ENCODE measurements around the gene WFS1.

Gene WFS1

GRCh38 chr4:6269616-6270511 is at the start of gene WFS1:
TSS of gene WFS1 (plus strand) at chr4:6269850. CDS start at chr4:6277456, 7,606 bp downstream.
- Histone ChIP-seq H3K27me3 (replicated peaks) (no peaks in the 10 kb centered on the region), H3K36me3 (replicated peaks) (no peaks in the 10 kb centered on the region), H3K4me3 (ENCODE audit: low read depth, low read length) (peak within 1 kb of the TSS; percentile 74), H3K27ac (no peak within 1 kb of the TSS)
- in situ Hi-C loops (cut with HindIII; ENCODE audit: low pct_ligation_motif_present, low sequenced_read_pairs), result no loop called here
- DNase-seq, result peak; percentile 97
- no peak for TF ChIP-seq CTCF (IDR thresholded peaks at IDR 0.05; ENCODE audit: low read depth, low read length, missing control alignments)

DNA sequence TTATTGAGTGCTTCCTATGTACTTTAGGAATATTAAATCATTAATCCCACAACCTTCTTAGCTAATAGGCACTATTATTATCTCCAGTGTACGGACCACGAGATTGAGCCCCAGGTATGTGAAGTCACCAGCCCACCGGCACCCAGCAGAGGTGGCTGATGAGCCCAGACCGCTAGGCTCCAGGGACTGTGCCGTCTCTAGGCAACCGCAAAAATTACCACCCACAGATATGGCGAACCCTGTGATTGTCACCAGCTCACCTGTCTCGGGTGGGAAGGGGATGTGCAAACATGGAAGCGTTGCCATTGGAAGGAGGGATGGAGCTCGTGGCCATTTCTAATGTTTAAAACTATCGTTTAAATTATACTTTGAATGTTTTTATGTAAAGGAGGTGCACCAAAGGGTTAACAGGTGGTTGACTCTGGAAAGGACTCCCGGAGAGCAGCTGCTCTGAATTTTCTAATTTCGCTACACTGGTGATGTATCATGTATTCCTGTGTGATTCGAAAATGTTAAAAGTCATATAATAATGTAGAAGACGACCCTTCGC is 48.3 kb upstream of the WFS1 start:
- in situ Hi-C loops (cut with HindIII; ENCODE audit: low pct_ligation_motif_present, low sequenced_read_pairs), result no loop called here
- Histone ChIP-seq H3K27ac (no peak overlapping the region), H3K36me3 (replicated peaks) (no peaks in the 10 kb centered on the region), H3K4me3 (ENCODE audit: low read depth, low read length) (no peak overlapping the region), H3K27me3 (replicated peaks) (peaks cover 6% of the 10 kb centered on the region)
- no peak for DNase-seq
- no peak for TF ChIP-seq CTCF (IDR thresholded peaks at IDR 0.05; ENCODE audit: low read depth, low read length, missing control alignments)

GRCh38 chr4:6221851-6222760 is 47.5 kb upstream of the WFS1 start:
- Histone ChIP-seq H3K4me3 (ENCODE audit: low read depth, low read length) (no peak overlapping the region), H3K27me3 (replicated peaks) (peaks cover 6% of the 10 kb centered on the region), H3K27ac (no peak overlapping the region), H3K36me3 (replicated peaks) (no peaks in the 10 kb centered on the region)
- no peak for DNase-seq
- in situ Hi-C loops (cut with HindIII; ENCODE audit: low pct_ligation_motif_present, low sequenced_read_pairs), result no loop called here
- no peak for TF ChIP-seq CTCF (IDR thresholded peaks at IDR 0.05; ENCODE audit: low read depth, low read length, missing control alignments)

- H3K36me3 ChIP-seq (replicated peaks), result no peaks in the 10 kb centered on the region
- H3K4me3 ChIP-seq (ENCODE audit: low read depth, low read length), result no peak overlapping the region
- in situ Hi-C loops (cut with HindIII; ENCODE audit: low pct_ligation_motif_present, low sequenced_read_pairs), result no loop called here
- no peak for TF ChIP-seq CTCF (IDR thresholded peaks at IDR 0.05; ENCODE audit: low read depth, low read length, missing control alignments)
- H3K27ac ChIP-seq, result no peak overlapping the region
- no peak for DNase-seq
- H3K27me3 ChIP-seq (replicated peaks), result peaks cover 6% of the 10 kb centered on the region
These were observed 46.8 kb upstream of the WFS1 start for GRCh38 chr4:6222761-6223292.

GRCh38 chr4:6224735-6225134 is 44.9 kb upstream of the WFS1 start:
- Histone ChIP-seq H3K27me3 (replicated peaks) (peaks cover 6% of the 10 kb centered on the region), H3K27ac (no peak overlapping the region), H3K36me3 (replicated peaks) (no peaks in the 10 kb centered on the region), H3K4me3 (ENCODE audit: low read depth, low read length) (no peak overlapping the region)
- in situ Hi-C loops (cut with HindIII; ENCODE audit: low pct_ligation_motif_present, low sequenced_read_pairs), result no loop called here
- DNase-seq, result no peak
- TF ChIP-seq CTCF (IDR thresholded peaks at IDR 0.05; ENCODE audit: low read depth, low read length, missing control alignments), result no peak

Measured in brain microvascular endothelial cell (primary cell).